Measurements from ENCODE around the gene LRMDA. TPM values are rescaled to one million over a fixed set of nuclear protein-coding genes. Genes with fewer than 3 reads are reported as not detected.

The LRMDA gene
- total RNA-seq, 1 donor from 2014 or later: not detected

- no peak for TF ChIP-seq CTCF (IDR thresholded peaks at IDR 0.05)
- no peaks in the 10 kb centered on the region for H3K4me1 Mint-ChIP-seq
- intact Hi-C loops (cut with micrococcal nuclease): no loop called here
- H3K36me3 Mint-ChIP-seq (ENCODE audit: low read depth): no peaks in the 10 kb centered on the region
- ATAC-seq (ENCODE audit: low read depth): no peak
- H3K27ac Mint-ChIP-seq: no peak overlapping the region
- peaks cover 3% of the 10 kb centered on the region for H3K27me3 Mint-ChIP-seq
- ChIA-PET CTCF (no interaction called here), POLR2A (no interaction called here)
- H3K4me3 Mint-ChIP-seq: no peak overlapping the region
- H3K9me3 Mint-ChIP-seq: no peaks in the 10 kb centered on the region
- no peak for DNase-seq
Observed at GRCh38 chr10:75505840-75506506, 74.5 kb downstream of the LRMDA start.

DNA sequence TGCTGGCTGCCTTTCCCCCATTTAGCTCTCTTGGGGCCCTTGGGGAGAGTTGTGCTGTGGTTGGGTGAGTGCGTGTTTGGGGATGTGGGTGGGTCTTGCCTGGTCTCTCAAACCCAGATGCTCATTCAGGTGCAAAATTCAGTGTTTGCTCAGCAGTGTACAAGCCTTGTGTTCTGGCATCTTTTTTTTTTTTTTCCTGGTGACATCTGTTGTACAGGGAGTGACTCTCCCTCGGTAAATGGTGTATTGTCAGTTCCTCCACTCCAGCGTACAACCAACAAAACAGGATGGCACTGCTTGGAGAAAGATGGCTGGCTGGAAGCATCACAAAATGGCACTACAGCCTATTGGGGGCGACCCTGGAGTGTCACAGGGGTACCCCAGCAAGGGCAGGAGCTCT, 75.5 kb downstream of the LRMDA start:
- Mint-ChIP-seq H3K27me3 (peaks cover 3% of the 10 kb centered on the region), H3K36me3 (ENCODE audit: low read depth) (no peaks in the 10 kb centered on the region), H3K9me3 (no peaks in the 10 kb centered on the region), H3K27ac (no peak overlapping the region), H3K4me3 (no peak overlapping the region), H3K4me1 (no peaks in the 10 kb centered on the region)
- TF ChIP-seq CTCF (IDR thresholded peaks at IDR 0.05): no peak
- POLR2A ChIA-PET: no interaction called here
- ATAC-seq (ENCODE audit: low read depth) (no peak), DNase-seq (no peak)
- CTCF ChIA-PET: no interaction called here
- intact Hi-C loops (cut with micrococcal nuclease): no loop called here

GRCh38 chr10:75507469-75507868, 76.0 kb downstream of the LRMDA start:
- no peak for DNase-seq
- intact Hi-C loops (cut with micrococcal nuclease): no loop called here
- ChIA-PET POLR2A (no interaction called here), CTCF (no interaction called here)
- Mint-ChIP-seq H3K27me3 (peaks cover 3% of the 10 kb centered on the region), H3K9me3 (no peaks in the 10 kb centered on the region), H3K27ac (no peak overlapping the region), H3K4me3 (no peak overlapping the region), H3K4me1 (no peaks in the 10 kb centered on the region), H3K36me3 (ENCODE audit: low read depth) (no peaks in the 10 kb centered on the region)
- no peak for ATAC-seq (ENCODE audit: low read depth)
- no peak for TF ChIP-seq CTCF (IDR thresholded peaks at IDR 0.05)

DNA sequence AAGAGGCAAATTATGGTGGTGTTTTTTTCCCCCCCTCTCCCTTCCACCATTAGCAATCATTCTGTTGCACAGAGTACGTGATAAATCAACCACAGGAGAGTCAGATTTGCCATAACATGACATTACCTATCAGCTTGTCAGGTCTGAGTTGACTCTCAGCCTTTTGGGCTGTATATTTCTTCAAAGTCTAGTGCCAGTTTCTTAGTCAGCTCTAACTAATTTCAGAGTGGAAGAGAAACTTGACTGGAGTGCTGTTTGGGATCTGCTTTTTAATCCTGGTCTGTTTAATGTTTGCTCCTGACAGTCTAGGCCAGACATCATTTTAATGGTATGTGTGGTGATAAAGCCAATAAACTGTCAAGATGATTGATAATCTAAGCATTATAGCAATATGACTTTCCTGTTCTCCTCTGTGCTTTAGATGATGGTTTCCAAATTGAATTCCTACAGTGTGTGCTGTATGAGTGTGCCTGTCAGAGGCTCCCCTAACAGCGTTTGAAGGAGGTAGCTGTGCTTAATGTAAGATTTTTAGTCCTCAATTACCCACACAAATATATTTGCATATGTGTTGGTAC, 76.9 kb downstream of the LRMDA start:
- Mint-ChIP-seq H3K4me3 (no peak overlapping the region), H3K9me3 (no peaks in the 10 kb centered on the region), H3K36me3 (ENCODE audit: low read depth) (no peaks in the 10 kb centered on the region), H3K4me1 (no peaks in the 10 kb centered on the region), H3K27ac (no peak overlapping the region), H3K27me3 (peaks cover 3% of the 10 kb centered on the region)
- intact Hi-C loops (cut with micrococcal nuclease): no loop called here
- POLR2A ChIA-PET: no interaction called here
- DNase-seq (no peak), ATAC-seq (ENCODE audit: low read depth) (no peak)
- CTCF ChIA-PET: no interaction called here
- no peak for TF ChIP-seq CTCF (IDR thresholded peaks at IDR 0.05)

DNA sequence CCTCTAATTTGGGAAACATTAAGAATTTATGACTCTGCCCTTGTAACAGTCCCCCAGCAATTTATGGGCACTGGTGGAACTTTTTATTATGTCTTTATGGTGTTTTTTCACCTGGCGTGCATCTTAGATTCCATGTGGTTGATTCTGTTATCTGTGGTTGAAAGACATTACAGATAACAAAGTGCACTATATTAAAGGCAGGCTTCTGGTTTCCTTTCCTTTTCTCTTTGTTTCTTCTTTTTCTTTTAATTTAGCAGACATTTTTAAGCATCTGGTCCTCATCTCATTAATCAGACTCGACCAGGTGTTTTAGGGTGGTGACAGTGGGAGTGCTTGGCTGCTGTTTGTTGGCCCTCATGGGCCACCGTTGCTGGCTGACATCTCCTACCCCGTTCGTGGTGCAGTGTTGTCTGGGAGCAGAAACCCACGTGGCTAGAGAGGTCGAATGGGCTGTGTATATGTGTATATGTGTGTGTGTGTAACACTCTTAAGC, 77.4 kb downstream of the LRMDA start:
- H3K36me3 Mint-ChIP-seq (ENCODE audit: low read depth): no peaks in the 10 kb centered on the region
- H3K9me3 Mint-ChIP-seq: no peaks in the 10 kb centered on the region
- no peaks in the 10 kb centered on the region for H3K4me1 Mint-ChIP-seq
- no peak overlapping the region for H3K4me3 Mint-ChIP-seq
- no peak for TF ChIP-seq CTCF (IDR thresholded peaks at IDR 0.05)
- intact Hi-C loops (cut with micrococcal nuclease): no loop called here
- H3K27ac Mint-ChIP-seq: no peak overlapping the region
- DNase-seq (no peak), ATAC-seq (ENCODE audit: low read depth) (no peak)
- ChIA-PET POLR2A (no interaction called here), CTCF (no interaction called here)
- H3K27me3 Mint-ChIP-seq: peaks cover 3% of the 10 kb centered on the region

Measured in activated B cell treated with CpG ODN at 0.5 μM for 24 hours (primary cell).